Ovary (tissue), 9 donors: ENCODE results near the gene TRIM39. TPM values are rescaled to one million over a fixed set of nuclear protein-coding genes. Genes with fewer than 3 reads are reported as not detected.

Experiments used
- DNase-seq, 5 donors: peaks; one replicate each; pipeline ENCODE4 v3.0.0-alpha.2; 2019 to 2020
- H3K27ac ChIP-seq, 2 donors: fragments of 200-600 bp; one replicate each; pipeline versions ENCODE4 v1.5.1 to v1.8.0; 2019 to 2022
- H3K27me3 ChIP-seq: fragments of 200-600 bp; one replicate; pipeline ENCODE4 v1.8.0; 2022
- H3K36me3 ChIP-seq: fragments of 200-600 bp; sonication (generic); one replicate; pipeline ENCODE4 v1.5.1; 2019
- H3K4me1 ChIP-seq: one replicate; pipeline ENCODE4 v1.8.1; 2013; ENCODE audit warnings: mild to moderate bottlenecking, moderate library complexity; ENCODE audit not compliant: insufficient read depth
- H3K4me3 ChIP-seq: fragments of 200-600 bp; sonication (generic); one replicate; pipeline ENCODE4 v1.5.1; 2017
- H3K9me3 ChIP-seq, 2 donors: fragments of 200-600 bp in 1 of 2; sonication (generic) in 1 of 2; one replicate each; pipeline versions ENCODE4 v1.5.1 to v1.8.1; 2013 to 2019; ENCODE audit warnings: mild to moderate bottlenecking in 1 of 2, moderate library complexity in 1 of 2
- EP300 ChIP-seq: sonication (generic); formaldehyde crosslinking; IDR thresholded peaks from one replicate; pipeline ENCODE4 v1.6.1; 2017; ENCODE audit warnings: antibody characterized with exemption
- POLR2A ChIP-seq: fragments of 450-650 bp; IDR thresholded peaks from one replicate; pipeline ENCODE4 v1.6.1; 2017; ENCODE audit warnings: antibody characterized with exemption, mild to moderate bottlenecking, moderate library complexity
- WGBS, 3 donors: extraction: QIAGEN DNeasy Blood & Tissue Kit in 1 of 3; methylation state at CpG; one replicate each; pipeline versions ENCODE4 v1.1.5 to v1.1.7; 2013 to 2017; 5-methylcytosine and 5-hydroxymethylcytosine counted together
- intact Hi-C, 4 donors: fragments of 100-400 bp; cut with DNase I; formaldehyde crosslinking; loops; one replicate each; pipeline versions ENCODE4 v1.11.0 to v1.15.1; 2022 to 2023
- polyA plus RNA-seq, 2 donors: library from polyadenylated mRNA; stranded (reverse); fragments of 200-250 nt in 1 of 2; fragments of 350-450 nt in 1 of 2; fragmentation: Illumina TruSeq in 1 of 2; extraction: RNeasy Lipid Tissue Mini Kit (QIAGEN cat#74804) in 1 of 2; gene quantifications; one replicate each; pipeline ENCODE4 v1.2.3, GENCODE V29; 2013 to 2014
- small RNA-seq: library from RNA; depleted of rRNA; stranded (forward); fragments of <200 nt; gene quantifications from one replicate; pipeline ENCODE3, GENCODE V24; 2016
- total RNA-seq, 7 donors: library from RNA; depleted of rRNA in 2 of 7; stranded (reverse); fragments of >200 nt in 2 of 7; fragmentation: NEBNext Ultra II Directional in 3 of 7; extraction: Animal tissue kit (Norgen Biotek cat#: 25700) in 3 of 7; gene quantifications; one replicate each; pipeline versions ENCODE4 v1.1.0 to v1.2.4, GENCODE V29; 2016 to 2023
- TF ChIP-seq, protein P1 (sequence below), 3 donors: fragments of 450-650 bp in 2 of 3; fragments of 200-600 bp in 1 of 3; IDR thresholded peaks; one replicate each; pipeline versions ENCODE4 v1.5.1 to v1.8.0; 2016 to 2022; ENCODE audit warnings: antibody characterized with exemption in 3 of 3, mild to moderate bottlenecking in 1 of 3
- donor health status: DM: no; HTN: no; CAD: no; lungs with moderate emphysema.
- donor health status: DM: no; HTN: no; CAD: no.
- donor health status: Bipolar disorder and iron deficiency.
- donor health status: DM: yes; HTN: yes; CAD: no.
- donor health status: DM: no; HTN: no; CAD: no.
- donor health status: DM: yes; HTN: yes; CAD: no.

Gene TRIM39
- total and polyA plus RNA-seq, 9 donors, result 7.6 to 16.7 (median 14.3) TPM

DNA sequence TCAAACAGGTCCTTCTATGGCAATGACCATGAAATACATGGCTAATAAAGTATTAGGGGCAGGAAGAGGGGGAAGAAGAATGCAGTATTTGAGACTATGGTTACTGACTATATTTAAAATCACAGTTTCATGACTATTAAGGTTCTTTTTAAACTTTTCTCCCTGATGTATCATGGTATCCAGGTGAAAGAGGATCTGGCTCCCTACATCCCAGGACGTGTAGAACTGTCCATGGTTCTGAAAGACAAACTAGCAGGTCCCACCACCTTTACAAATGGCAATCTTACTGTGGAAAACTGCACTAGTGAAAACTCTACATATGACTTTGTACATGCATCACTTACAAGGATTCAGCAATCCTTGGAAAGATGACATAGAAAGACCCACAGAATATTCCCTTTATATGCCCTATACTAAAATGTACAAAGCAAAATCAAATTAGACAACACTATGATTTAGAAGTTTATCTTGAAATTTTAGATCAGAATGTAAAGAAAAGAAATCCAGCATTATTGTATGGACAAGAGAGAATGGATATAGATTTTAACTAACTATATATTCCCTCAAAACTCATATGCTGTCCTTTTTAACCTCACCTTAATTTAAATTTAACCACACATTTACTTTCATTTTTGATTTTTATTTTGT is 51.7 kb downstream of the TRIM39 start:
- intact Hi-C loops, result no loop called here
- Histone ChIP-seq H3K9me3 (no peaks in the 10 kb centered on the region), H3K4me1 (no peaks in the 10 kb centered on the region), H3K4me3 (no peak overlapping the region), H3K27ac (no peak overlapping the region), H3K27me3 (no peaks in the 10 kb centered on the region), H3K36me3 (no peaks in the 10 kb centered on the region)
- 0% methylated on average over 1 of the region's 1 CpG for WGBS, 3 donors
- TF ChIP-seq EP300, result no peak
- TF ChIP-seq, protein P1, sequence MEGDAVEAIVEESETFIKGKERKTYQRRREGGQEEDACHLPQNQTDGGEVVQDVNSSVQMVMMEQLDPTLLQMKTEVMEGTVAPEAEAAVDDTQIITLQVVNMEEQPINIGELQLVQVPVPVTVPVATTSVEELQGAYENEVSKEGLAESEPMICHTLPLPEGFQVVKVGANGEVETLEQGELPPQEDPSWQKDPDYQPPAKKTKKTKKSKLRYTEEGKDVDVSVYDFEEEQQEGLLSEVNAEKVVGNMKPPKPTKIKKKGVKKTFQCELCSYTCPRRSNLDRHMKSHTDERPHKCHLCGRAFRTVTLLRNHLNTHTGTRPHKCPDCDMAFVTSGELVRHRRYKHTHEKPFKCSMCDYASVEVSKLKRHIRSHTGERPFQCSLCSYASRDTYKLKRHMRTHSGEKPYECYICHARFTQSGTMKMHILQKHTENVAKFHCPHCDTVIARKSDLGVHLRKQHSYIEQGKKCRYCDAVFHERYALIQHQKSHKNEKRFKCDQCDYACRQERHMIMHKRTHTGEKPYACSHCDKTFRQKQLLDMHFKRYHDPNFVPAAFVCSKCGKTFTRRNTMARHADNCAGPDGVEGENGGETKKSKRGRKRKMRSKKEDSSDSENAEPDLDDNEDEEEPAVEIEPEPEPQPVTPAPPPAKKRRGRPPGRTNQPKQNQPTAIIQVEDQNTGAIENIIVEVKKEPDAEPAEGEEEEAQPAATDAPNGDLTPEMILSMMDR (IDR thresholded peaks at IDR 0.05), result no peak
- TF ChIP-seq POLR2A, result no peak
- DNase-seq, result no peak

DNA sequence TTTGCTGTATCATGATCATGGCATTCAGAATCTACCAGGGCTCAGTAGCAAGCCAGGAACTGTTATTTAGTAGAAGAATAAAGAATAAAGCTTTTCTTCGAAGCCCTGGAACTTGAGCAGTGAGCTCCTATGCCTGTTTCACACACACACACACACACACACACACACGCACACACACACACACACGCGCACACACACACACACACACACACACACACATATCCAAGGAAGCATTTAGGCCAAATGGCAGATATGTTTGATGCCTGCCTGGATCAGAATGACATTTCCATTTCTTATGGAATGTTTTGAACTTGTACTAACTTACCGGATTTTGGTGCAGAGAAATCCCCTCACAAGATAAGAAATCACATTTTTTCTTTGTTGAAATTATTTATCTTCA is 53.7 kb downstream of the TRIM39 start:
- Histone ChIP-seq H3K4me3 (no peak overlapping the region), H3K36me3 (no peaks in the 10 kb centered on the region), H3K27ac (no peak overlapping the region), H3K27me3 (no peaks in the 10 kb centered on the region), H3K4me1 (no peaks in the 10 kb centered on the region), H3K9me3 (no peaks in the 10 kb centered on the region)
- 16 to 53% (median 41%) methylated on average over 5 of the region's 5 CpGs for WGBS, 3 donors
- intact Hi-C loops, result no loop called here
- no peak for TF ChIP-seq POLR2A
- TF ChIP-seq, protein P1 (IDR thresholded peaks at IDR 0.05), result no peak
- TF ChIP-seq EP300, result no peak
- no peak for DNase-seq

DNA sequence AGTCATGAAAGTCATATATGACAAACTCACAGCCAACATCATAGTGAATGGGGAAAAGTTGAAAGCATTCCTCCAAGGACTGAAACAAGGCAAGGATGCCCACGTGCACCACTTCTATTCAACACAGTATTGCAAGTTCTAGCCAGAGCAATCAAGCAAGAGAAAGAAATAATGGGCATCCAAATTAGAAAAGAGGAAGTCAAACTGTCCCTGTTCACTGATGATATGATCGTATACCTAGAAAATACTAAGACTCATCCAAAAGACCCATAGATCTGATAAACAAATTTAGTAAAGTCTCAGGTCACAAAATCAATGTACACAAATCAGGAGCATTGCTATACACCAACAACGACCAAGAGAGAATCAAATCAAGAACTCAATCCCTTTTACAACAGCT is 59.4 kb downstream of the TRIM39 start:
- H3K27ac ChIP-seq, result no peak overlapping the region
- WGBS, 3 donors, result 40 to 57% (median 46%) methylated on average over 3 of the region's 3 CpGs
- no peak overlapping the region for H3K4me3 ChIP-seq
- H3K27me3 ChIP-seq, result no peaks in the 10 kb centered on the region
- H3K9me3 ChIP-seq, result no peaks in the 10 kb centered on the region
- no peaks in the 10 kb centered on the region for H3K4me1 ChIP-seq
- DNase-seq, result no peak
- TF ChIP-seq, protein P1 (IDR thresholded peaks at IDR 0.05), result no peak
- TF ChIP-seq EP300, result no peak
- no peak for TF ChIP-seq POLR2A
- intact Hi-C loops, result no loop called here
- H3K36me3 ChIP-seq, result no peaks in the 10 kb centered on the region

DNA sequence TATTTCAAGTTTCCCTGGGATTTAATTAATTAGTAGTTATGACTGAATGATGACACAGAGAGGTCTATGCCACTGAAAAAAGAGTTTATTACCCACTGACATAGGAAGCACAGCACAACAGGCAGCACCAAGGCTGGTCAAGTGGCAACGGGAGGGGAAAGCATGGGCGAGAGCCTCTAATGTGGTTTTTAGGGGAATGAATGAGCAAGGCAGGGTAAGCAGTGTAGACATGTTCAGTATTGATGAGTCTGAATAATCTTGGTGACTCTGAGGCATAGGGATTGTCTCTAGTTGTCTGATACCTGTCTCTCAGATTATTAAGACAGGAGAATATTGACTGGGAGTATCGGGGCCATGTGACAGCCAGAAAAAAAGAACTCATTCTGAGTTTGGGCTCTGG is 64.5 kb downstream of the TRIM39 start:
- DNase-seq, result no peak
- intact Hi-C loops, result no loop called here
- no peaks in the 10 kb centered on the region for H3K9me3 ChIP-seq
- TF ChIP-seq, protein P1 (IDR thresholded peaks at IDR 0.05), result no peak
- no peak for TF ChIP-seq EP300
- no peak for TF ChIP-seq POLR2A
- no peak overlapping the region for H3K27ac ChIP-seq
- no peaks in the 10 kb centered on the region for H3K4me1 ChIP-seq
- 58 to 66% (median 63%) methylated on average over 3 of the region's 3 CpGs for WGBS, 3 donors
- no peak overlapping the region for H3K4me3 ChIP-seq
- no peaks in the 10 kb centered on the region for H3K36me3 ChIP-seq
- H3K27me3 ChIP-seq, result no peaks in the 10 kb centered on the region

Small RNA genes lying within 50 kb of the gene (small RNA-seq; reads per million reads assigned to genes)
- not detected for gene HLA-N

Other genes starting within 250 kb of the TRIM39 start
- gene TRIM31, start 213.8 kb upstream of the TRIM39 start, total RNA-seq, result not detected
- gene TRIM31, start 213.8 kb upstream of the TRIM39 start, polyA plus RNA-seq, result not detected
- not detected for gene TRIM40, start 190.8 kb upstream of the TRIM39 start, total RNA-seq
- gene TRIM40, start 190.8 kb upstream of the TRIM39 start, polyA plus RNA-seq, result not detected
- gene TRIM10, start 165.7 kb upstream of the TRIM39 start, total RNA-seq, result under 1 TPM in 1 of 7 donors, not detected in 6; 0.10 TPM
- not detected for gene TRIM10, start 165.7 kb upstream of the TRIM39 start, polyA plus RNA-seq
- gene TRIM15, start 163.4 kb upstream of the TRIM39 start, total RNA-seq, result under 1 TPM in 1 of 7 donors, not detected in 6; 0.72 TPM
- gene TRIM15, start 163.4 kb upstream of the TRIM39 start, polyA plus RNA-seq, result not detected
- 10 to 100 TPM; 15.3 to 35.8 (median 29.0) TPM for gene TRIM26, start 113.5 kb upstream of the TRIM39 start, total RNA-seq
- 10 to 100 TPM; 19.9 to 34.4 TPM for gene TRIM26, start 113.5 kb upstream of the TRIM39 start, polyA plus RNA-seq
- 100 to 1,000 TPM in 1 of 7 donors, 10 to 100 TPM in 6; 31.0 to 104 (median 44.5) TPM for gene RPP21, start 18.2 kb downstream of the TRIM39 start, total RNA-seq
- gene RPP21, start 18.2 kb downstream of the TRIM39 start, polyA plus RNA-seq, result 100 to 1,000 TPM in 1 of 2 donors, 10 to 100 TPM in 1; 14.2 to 106 TPM
- gene HLA-E, start 162.6 kb downstream of the TRIM39 start, total RNA-seq, result 100 to 1,000 TPM; 181 to 322 (median 238) TPM
- 100 to 1,000 TPM; 332 to 614 TPM for gene HLA-E, start 162.6 kb downstream of the TRIM39 start, polyA plus RNA-seq
- gene GNL1, start 229.6 kb downstream of the TRIM39 start, total RNA-seq, result 100 to 1,000 TPM in 4 of 7 donors, 10 to 100 TPM in 3; 42.4 to 128 (median 103) TPM
- gene GNL1, start 229.6 kb downstream of the TRIM39 start, polyA plus RNA-seq, result 10 to 100 TPM; 77.8 to 80.4 TPM
- 10 to 100 TPM in 6 of 7 donors, 1 to 10 TPM in 1; 8.6 to 35.0 (median 20.9) TPM for gene PRR3, start 230.4 kb downstream of the TRIM39 start, total RNA-seq
- gene PRR3, start 230.4 kb downstream of the TRIM39 start, polyA plus RNA-seq, result 10 to 100 TPM; 19.0 to 29.6 TPM
- 10 to 100 TPM; 16.3 to 50.5 (median 36.0) TPM for gene ABCF1, start 244.5 kb downstream of the TRIM39 start, total RNA-seq
- gene ABCF1, start 244.5 kb downstream of the TRIM39 start, polyA plus RNA-seq, result 10 to 100 TPM; 18.8 to 60.6 TPM